ENCODE measurements around the gene CCT3. TPM values are rescaled to one million over a fixed set of nuclear protein-coding genes. Genes with fewer than 3 reads are reported as not detected.

CCT3 gene
- total RNA-seq, 4 donors from 2014 or later = 187 to 277 (median 213) TPM

DNA sequence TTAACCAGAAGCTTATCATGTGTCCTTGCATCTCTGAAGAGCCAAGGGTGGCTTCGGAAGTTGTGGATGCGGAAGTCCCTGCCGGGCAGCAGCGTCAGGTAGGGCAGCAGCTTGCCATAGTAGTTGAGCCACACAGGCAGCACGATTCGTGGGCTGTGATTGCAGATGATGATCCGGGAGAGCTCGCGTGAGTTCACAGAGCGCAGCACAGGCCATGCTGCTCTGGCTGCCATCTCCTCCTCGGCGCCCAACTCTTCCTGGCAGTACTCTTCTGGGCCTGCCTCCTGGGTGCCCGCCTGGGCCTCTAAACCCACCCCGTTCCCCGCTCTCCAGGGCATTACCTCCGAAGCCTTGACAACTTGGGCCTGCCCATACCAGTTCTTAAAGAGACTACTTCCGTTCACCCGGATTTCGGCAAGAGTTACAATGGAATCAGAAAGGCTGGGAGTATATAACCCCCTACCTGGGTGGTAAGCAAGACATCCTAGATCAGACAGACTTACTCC, 39.2 kb downstream of the CCT3 start, which contains the start of gene VHLL:
Gene VHLL (minus strand): TSS at position 456 of the 506 bp plus-strand sequence. CDS start 118 bp downstream, at position 338.
- ATAC-seq (ENCODE audit: low FRiP score) = no peak
- no peak for DNase-seq (ENCODE audit: low spot score)
- no peak for TF ChIP-seq CTCF (IDR thresholded peaks at IDR 0.05)

DNA sequence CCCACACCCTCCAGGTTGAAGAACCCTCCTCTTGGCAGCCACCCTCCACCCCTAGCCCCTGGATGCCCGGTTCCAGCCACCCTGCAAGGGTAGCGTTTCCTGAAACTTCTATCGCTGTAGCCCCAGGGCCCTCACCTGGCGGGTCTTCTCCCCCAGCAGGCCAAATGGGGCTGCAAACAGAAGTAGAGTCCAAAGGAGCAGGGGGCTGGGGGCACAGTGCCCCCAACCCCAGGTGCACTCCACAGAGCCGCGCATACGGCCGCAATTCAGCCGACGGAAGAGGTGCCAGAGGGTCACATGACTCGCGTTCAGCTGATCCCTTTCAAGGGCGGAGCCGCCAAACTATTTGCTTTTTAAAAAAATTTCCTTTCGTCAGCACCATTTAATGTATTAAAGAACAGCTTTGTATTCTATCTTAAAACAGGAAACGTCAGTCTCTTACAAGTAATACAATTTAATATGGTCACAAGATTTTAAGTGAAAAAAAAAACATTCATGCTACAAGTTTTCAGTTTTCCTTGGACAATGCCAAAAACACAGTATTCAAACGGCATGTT, 42.6 kb downstream of the CCT3 start, which contains the start of gene GLMP:
Gene GLMP (minus strand): TSS at position 289 of the 557 bp plus-strand sequence. CDS start 34 bp downstream, at position 255.
- ATAC-seq (ENCODE audit: low FRiP score) = no peak
- TF ChIP-seq CTCF (IDR thresholded peaks at IDR 0.05) = no peak
- DNase-seq (ENCODE audit: low spot score) = peak; percentile 58

DNA sequence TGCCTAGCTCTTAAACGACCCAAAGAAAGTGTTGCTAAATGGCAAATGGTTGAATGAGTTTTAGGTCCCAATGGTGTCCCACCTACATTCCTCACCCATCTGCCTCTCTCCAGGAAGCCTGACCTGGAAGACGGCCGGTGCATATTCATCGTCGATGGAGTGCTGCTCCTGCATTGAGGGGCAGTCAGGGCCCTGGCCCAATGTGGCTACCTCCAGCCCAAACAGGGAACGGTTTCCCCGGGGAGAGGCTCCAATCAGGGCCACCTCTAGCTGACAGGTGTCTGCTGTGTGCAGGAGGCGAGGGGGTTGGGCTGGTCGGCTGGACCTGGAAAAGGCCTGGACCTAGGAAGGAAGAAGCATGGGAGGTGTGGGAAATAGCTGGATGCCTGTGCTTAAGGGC, 44.2 kb downstream of the CCT3 start:
- no peak for ATAC-seq (ENCODE audit: low FRiP score)
- no peak for DNase-seq (ENCODE audit: low spot score)
- no peak for TF ChIP-seq CTCF (IDR thresholded peaks at IDR 0.05)

DNA sequence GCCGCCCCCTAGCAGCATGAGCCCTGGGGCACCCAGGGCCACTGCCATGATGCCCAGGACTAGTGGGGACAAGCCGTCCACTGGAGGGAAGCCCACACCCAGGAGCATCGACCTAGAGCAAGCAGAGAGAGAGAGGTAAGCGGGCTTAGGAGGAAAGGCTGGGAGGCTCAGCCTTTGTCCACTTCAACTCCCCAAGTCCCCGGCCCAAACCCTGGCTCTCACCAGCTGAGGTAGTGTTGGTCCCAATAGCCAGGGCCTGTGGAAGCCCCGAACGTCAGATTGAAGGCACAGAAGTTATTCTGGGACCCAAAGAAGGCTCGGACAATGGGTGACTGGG, 45.0 kb downstream of the CCT3 start:
- no peak for DNase-seq (ENCODE audit: low spot score)
- no peak for TF ChIP-seq CTCF (IDR thresholded peaks at IDR 0.05)
- no peak for ATAC-seq (ENCODE audit: low FRiP score)

- DNase-seq (ENCODE audit: low spot score) (peak; percentile 75), ATAC-seq (ENCODE audit: low FRiP score) (peak; percentile 97)
- TF ChIP-seq CTCF (IDR thresholded peaks at IDR 0.05) = no peak
These were observed 46.6 kb downstream of the CCT3 start for GRCh38 chr1:156291226-156292061.

DNA sequence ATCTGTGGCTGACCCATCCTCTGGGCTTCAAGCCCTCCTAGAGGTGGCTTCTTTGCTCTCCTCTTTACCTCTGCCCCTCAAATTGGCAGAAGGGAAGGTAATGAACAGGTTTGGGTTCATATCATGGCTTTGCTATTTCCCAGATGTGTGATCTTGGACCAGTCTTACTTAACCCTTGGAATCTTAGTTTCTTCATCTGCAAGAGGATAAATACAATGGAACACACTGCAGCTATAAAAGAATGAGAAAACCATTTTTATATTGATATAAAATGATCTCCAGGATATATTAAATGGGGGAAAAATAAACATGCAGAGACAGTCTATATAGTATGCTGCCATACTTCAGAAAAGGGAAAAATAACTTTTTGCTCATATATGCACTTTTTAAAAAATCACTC, 48.2 kb downstream of the CCT3 start:
- DNase-seq (ENCODE audit: low spot score) (no peak), ATAC-seq (ENCODE audit: low FRiP score) (no peak)
- TF ChIP-seq CTCF (IDR thresholded peaks at IDR 0.05) = no peak
